Glutamatergic neuron (in vitro differentiated cells): ENCODE data around the gene ATF6. TPM values are rescaled to one million over a fixed set of nuclear protein-coding genes. Genes with fewer than 3 reads are reported as not detected.

Experiments used
- DNase-seq: peaks from one replicate; pipeline ENCODE4 v3.0.0; 2022
- H3K27ac Mint-ChIP-seq: one replicate; pipeline ENCODE4 v1.8.0; 2020; ENCODE audit warnings: mild to moderate bottlenecking, mixed read lengths, inconsistent platforms; ENCODE audit not compliant: unreplicated experiment
- H3K27me3 Mint-ChIP-seq: one replicate; pipeline ENCODE4 v1.8.0; 2020; ENCODE audit warnings: mild to moderate bottlenecking, moderate library complexity, mixed read lengths, inconsistent platforms; ENCODE audit not compliant: unreplicated experiment
- H3K36me3 Mint-ChIP-seq: one replicate; pipeline ENCODE4 v1.8.0; 2020; ENCODE audit warnings: mild to moderate bottlenecking, mixed read lengths, inconsistent platforms; ENCODE audit not compliant: unreplicated experiment
- H3K4me1 Mint-ChIP-seq: one replicate; pipeline ENCODE4 v1.8.0; 2020; ENCODE audit warnings: mild to moderate bottlenecking, low read depth, mixed read lengths, inconsistent platforms; ENCODE audit not compliant: unreplicated experiment
- H3K4me3 Mint-ChIP-seq: one replicate; pipeline ENCODE4 v1.8.0; 2020; ENCODE audit warnings: mild to moderate bottlenecking, mixed read lengths, inconsistent platforms; ENCODE audit not compliant: unreplicated experiment
- H3K9me3 Mint-ChIP-seq: one replicate; pipeline ENCODE4 v1.8.0; 2020; ENCODE audit warnings: mild to moderate bottlenecking, moderate library complexity, mixed read lengths, inconsistent platforms; ENCODE audit not compliant: unreplicated experiment
- CTCF ChIP-seq: fragments of 200-600 bp; sonication (generic); IDR thresholded peaks from one replicate; pipeline ENCODE4 v1.5.0; 2021; ENCODE audit not compliant: partially characterized antibody, unreplicated experiment
- total RNA-seq: library from RNA; stranded (reverse); fragmentation: NEBNext Ultra II Directional; extraction: Animal tissue kit (Norgen Biotek cat#: 25700); gene quantifications from one replicate; pipeline ENCODE4 v1.2.1, GENCODE V29; 2021; ENCODE audit not compliant: unreplicated experiment

ATF6 gene
- total RNA-seq, 1 donor from 2014 or later = 29.3 TPM

- Mint-ChIP-seq H3K27me3 (no peaks in the 10 kb centered on the region), H3K4me3 (no peak overlapping the region), H3K4me1 (peaks cover 6% of the 10 kb centered on the region), H3K27ac (no peak overlapping the region), H3K9me3 (no peaks in the 10 kb centered on the region), H3K36me3 (no peaks in the 10 kb centered on the region)
- DNase-seq = no peak
- TF ChIP-seq CTCF = no peak
Observed at GRCh38 chr1:161855260-161855659, 89.1 kb downstream of the ATF6 start.

GRCh38 chr1:161858271-161858670 is 92.2 kb downstream of the ATF6 start:
- no peak for TF ChIP-seq CTCF

GRCh38 chr1:161863549-161863948 is 97.4 kb downstream of the ATF6 start:
- H3K9me3 Mint-ChIP-seq = peaks cover 1% of the 10 kb centered on the region
- DNase-seq = no peak
- no peaks in the 10 kb centered on the region for H3K36me3 Mint-ChIP-seq
- no peaks in the 10 kb centered on the region for H3K27me3 Mint-ChIP-seq
- TF ChIP-seq CTCF = no peak
- no peak overlapping the region for H3K4me3 Mint-ChIP-seq
- H3K4me1 Mint-ChIP-seq = peaks cover 7% of the 10 kb centered on the region
- H3K27ac Mint-ChIP-seq = no peak overlapping the region

More at GRCh38 chr1:161858271-161858670, 92.2 kb downstream of the ATF6 start:
- H3K4me1 Mint-ChIP-seq = peaks cover 6% of the 10 kb centered on the region
- H3K36me3 Mint-ChIP-seq = no peaks in the 10 kb centered on the region
- H3K27me3 Mint-ChIP-seq = no peaks in the 10 kb centered on the region
- no peak overlapping the region for H3K27ac Mint-ChIP-seq
- no peak for DNase-seq
- H3K9me3 Mint-ChIP-seq = peaks cover 1% of the 10 kb centered on the region
- no peak overlapping the region for H3K4me3 Mint-ChIP-seq

- H3K4me1 Mint-ChIP-seq = peaks cover 2% of the 10 kb centered on the region
- no peak overlapping the region for H3K4me3 Mint-ChIP-seq
- no peak overlapping the region for H3K27ac Mint-ChIP-seq
- no peak for DNase-seq
- H3K36me3 Mint-ChIP-seq = no peaks in the 10 kb centered on the region
- TF ChIP-seq CTCF = no peak
- no peaks in the 10 kb centered on the region for H3K27me3 Mint-ChIP-seq
- peaks cover 1% of the 10 kb centered on the region for H3K9me3 Mint-ChIP-seq
Observed at GRCh38 chr1:161864577-161864976, 98.5 kb downstream of the ATF6 start.

- no peak overlapping the region for H3K27ac Mint-ChIP-seq
- H3K9me3 Mint-ChIP-seq = peaks cover 1% of the 10 kb centered on the region
- no peak for DNase-seq
- peaks cover 1% of the 10 kb centered on the region for H3K4me1 Mint-ChIP-seq
- no peaks in the 10 kb centered on the region for H3K27me3 Mint-ChIP-seq
- no peaks in the 10 kb centered on the region for H3K36me3 Mint-ChIP-seq
- no peak overlapping the region for H3K4me3 Mint-ChIP-seq
- TF ChIP-seq CTCF = no peak
Observed at GRCh38 chr1:161866241-161866640, 100.1 kb downstream of the ATF6 start.
